Lung microvascular endothelial cell (primary cell): ENCODE results near the gene HLA-F. TPM values are rescaled to one million over a fixed set of nuclear protein-coding genes. Genes with fewer than 3 reads are reported as not detected.
A peak's percentile ranks its signal among the peaks of the same experiment; 100 is the strongest.

Experiments used
- DNase-seq, 2 donors: peaks; one replicate each; pipeline versions ENCODE4 v3.0.0 to v3.0.0-alpha.2; 2010; ENCODE audit warnings: low read depth in 2 of 2
- total RNA-seq: library from RNA; depleted of rRNA; stranded (reverse); fragments of >200 nt; gene quantifications from 2 replicates; pipeline ENCODE4 v1.2.1, GENCODE V29; 2014

HLA-F gene
- total RNA-seq: 7.4 and 10.5 TPM in 2 replicates

DNA sequence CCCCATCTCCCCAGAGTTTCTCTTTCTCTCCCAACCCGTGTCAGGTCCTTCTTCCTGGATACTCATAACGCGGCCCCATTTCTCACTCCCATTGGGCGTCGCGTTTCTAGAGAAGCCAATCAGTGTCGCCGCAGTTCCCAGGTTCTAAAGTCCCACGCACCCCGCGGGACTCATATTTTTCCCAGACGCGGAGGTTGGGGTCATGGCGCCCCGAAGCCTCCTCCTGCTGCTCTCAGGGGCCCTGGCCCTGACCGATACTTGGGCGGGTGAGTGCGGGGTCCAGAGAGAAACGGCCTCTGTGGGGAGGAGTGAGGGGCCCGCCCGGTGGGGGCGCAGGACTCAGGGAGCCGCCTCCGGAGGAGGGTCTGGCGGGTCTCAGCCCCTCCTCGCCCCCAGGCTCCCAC lies at the start of gene HLA-F:
Gene HLA-F (plus strand): TSS at position 173 of the 404 bp plus-strand sequence. CDS start 30 bp downstream, at position 203.
- DNase-seq: peak; percentile 89

DNA sequence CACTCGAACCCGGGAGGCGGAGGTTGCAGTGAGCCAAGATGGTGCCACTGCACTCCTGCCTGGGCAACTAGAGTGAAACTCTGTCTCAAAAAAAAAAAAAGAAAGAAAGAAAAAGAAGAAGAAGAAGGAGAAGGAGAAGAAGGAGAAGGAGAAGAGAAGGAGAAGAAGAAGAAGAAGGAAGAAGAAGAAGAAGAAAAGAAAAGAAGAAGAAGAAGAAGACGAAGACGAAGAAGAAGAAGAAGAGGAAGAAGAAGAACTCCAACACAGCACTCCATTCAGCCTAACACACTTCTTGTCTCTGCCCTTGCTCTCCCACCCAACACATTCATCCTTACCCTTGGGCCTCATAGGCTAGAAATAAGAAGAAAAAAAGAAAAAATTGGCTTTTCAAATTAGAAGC lies 49.2 kb upstream of the HLA-F start:
- DNase-seq: no peak

DNA sequence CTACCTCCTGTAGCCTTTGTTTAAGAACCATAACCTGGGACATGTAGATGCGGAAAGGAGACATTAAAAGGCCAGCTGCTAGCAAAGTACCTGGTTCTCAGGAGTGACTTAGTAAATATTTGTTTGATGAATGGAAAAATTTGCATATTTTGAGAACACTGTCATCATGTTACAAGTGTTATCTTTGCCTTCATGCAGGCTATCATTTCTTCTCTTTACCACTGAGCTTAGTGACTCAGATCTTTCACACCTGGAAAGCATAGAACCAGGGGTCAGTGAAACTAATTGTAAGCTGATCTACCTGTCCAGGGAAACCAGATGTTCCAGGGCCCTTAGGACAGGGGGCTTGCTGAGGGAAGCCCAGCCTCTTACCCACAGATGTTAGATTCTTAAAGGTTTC lies 47.7 kb upstream of the HLA-F start:
- DNase-seq: no peak

DNA sequence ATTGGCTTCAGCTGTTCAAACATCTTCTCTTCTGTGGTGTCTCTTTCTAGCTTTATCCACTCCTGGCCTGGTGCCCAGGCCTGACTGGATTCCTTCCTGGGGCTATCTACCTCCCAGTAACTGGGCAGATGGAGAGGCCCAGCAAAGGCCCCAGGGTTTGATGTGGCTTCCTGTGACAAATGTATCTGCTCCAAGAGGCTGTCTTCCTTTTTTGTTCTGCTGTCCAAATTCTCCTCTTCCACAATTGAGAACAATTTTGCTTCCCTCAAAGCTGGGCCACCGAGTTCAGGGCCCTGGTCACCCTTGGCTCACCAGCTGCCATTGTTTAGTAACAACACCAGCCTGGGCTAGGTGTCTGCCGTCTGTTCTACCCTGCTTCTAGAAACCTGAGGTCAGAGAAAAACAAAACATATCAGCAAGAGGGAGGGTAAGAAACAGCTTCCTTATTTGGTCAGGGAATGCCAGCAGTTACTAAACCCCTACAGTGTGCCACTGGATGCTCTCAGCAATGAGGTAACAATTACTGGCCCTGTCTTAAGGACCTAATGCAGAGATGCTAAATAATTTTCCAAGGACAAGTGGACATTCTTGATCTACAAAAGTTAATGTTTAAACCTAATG lies 46.1 kb upstream of the HLA-F start:
- DNase-seq: peak in 1 of 2 donors; percentile 54

DNA sequence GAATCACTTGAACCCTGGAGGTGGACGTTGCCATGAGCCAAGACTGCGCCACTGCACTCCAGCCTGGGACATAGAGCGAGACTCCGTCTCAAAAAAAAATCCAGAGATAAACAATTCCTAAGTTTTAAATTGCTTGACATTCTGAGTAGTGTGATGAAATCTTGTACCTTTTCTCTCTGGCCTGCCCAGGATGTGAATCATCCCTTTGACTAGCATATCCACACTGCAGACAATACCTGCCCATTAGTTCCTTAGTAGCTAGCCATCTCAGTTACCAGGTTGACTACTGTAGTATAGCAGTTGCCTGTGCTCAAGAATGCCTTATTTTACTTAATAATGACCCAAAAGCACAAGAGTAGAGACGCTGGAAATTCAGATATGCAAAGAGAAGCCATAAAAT lies 45.1 kb upstream of the HLA-F start:
- DNase-seq: no peak

DNA sequence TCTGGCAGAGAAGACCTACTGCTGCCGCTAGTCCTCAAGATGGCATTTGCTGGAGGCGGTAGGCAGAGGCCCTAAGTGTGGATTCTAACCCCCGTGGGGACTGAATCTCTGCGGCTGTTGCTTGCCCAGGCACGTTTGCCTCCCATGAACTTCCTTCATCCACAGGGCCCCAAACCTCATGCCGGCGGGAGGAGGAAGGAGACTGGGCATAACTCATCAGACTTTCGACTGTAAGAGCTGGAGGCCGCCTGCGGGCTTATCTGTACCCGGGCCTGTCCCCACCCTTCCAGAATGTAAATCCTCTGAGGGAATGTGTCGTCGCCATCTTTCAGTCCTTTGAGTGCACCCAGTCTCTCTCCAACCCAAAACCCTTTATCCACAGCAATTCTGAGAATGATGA lies 43.3 kb upstream of the HLA-F start:
- no peak for DNase-seq

DNA sequence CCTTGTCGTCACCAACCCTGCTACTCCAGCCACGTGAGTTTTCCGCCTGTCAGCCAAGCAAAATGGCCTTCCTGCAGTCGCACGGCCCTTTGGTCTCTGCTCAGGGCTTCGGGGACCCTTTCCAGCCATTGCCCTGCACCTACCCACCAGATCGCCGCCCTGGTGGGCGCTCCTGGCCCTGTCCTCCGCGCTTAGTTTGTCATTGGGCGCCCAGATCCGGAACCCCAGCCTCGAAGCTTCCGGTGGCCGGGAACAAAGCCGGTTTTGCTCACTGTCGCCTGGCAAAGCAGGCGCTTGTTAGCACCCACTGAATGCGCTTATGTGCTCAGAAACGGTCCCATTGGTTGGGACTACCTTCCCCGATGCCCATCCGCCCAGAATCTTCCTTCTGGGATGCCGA lies 42.8 kb upstream of the HLA-F start:
- no peak for DNase-seq

DNA sequence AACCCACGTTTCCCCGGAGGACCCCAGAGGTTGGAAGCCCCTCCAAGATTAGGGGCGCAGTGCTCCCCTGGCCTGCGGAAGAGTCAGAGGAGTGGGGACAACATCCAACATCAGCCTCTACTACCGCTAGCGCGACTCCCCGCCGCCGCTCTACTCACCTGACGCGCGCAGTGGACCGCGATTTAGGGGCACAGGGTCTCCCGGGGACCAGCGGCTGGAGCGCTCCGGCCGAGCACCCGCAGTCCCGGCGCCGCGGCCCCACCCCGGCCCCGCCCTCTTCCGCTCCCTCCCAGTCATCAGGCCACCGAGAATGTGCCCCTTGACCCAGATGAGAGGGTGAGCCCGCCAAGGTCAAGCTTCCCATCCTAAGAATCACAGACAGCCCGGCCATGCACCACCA lies 42.3 kb upstream of the HLA-F start, which contains the start of gene ZFP57:
Gene ZFP57 (minus strand): TSS at position 249 of the 400 bp plus-strand sequence. CDS start 4,149 bp downstream, outside the sequence.
- no peak for DNase-seq

DNA sequence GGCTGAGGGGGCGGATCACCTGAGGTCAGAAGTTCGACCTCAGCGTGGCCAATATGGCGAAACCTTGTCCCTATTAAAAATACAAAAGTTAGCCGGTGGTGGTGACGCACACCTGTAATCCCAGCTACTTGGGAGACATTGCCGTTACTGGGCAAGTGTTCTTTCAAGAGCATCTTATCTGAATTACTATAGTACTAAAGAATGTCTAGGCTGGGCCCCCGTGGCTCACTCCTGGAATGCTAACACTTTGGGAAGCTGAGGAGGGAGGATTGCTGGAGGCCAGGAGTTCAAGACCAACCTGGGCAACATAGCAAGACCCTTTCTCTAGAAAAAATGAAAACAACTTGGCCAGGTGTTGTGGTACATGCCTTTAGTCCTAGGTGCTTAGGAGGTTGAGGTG lies 41.4 kb upstream of the HLA-F start:
- DNase-seq: no peak

DNA sequence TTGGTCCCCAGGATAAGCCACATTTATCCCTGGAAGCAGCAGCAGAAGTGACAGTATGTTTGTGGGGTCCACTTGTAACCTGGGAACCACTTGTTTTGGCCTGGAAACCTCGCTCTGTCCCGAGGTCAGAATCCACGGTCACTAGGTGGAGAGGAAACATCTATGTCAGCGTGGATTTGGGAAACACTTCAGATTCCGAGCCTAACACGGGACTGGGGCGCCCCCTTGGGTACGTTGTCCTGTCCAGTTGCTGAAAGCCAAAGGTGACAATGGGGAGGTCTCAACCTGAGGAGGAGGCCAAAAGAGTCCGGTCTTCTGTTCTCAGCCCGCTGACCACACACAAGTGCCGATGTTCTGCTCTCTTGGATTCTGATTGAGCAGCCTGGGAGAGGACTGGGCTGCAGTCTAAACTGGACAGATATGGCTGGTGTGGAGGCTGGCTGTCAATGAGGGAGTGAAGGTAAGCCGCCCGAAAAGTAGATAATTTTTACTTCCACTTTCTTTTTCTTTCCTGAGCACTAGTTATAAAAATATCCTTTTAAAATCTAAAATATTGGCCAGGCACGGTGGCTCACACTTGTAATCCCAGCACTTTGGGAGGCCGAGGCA lies 37.4 kb upstream of the HLA-F start:
- peak in 1 of 2 donors; percentile 10 for DNase-seq

DNA sequence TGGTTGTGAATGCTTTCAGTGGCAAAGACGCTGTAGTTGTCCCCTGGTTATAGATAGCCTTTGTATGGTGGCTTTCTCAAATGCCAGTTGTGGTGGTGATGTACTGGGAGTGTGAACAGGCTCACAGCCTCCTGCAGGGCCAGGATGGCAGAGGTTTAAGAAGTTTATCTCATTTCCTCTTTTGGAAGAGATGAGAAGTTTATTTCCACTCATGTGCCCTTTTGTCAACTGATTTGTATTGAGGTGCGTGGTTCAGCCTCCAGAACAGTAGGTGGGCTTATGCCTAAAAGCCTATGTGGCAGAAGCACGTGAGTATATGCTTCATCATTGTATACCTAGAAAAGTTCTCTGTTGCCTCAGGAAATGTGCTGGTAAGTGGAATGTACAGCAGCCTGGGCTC lies 28.6 kb upstream of the HLA-F start:
- DNase-seq: no peak

DNA sequence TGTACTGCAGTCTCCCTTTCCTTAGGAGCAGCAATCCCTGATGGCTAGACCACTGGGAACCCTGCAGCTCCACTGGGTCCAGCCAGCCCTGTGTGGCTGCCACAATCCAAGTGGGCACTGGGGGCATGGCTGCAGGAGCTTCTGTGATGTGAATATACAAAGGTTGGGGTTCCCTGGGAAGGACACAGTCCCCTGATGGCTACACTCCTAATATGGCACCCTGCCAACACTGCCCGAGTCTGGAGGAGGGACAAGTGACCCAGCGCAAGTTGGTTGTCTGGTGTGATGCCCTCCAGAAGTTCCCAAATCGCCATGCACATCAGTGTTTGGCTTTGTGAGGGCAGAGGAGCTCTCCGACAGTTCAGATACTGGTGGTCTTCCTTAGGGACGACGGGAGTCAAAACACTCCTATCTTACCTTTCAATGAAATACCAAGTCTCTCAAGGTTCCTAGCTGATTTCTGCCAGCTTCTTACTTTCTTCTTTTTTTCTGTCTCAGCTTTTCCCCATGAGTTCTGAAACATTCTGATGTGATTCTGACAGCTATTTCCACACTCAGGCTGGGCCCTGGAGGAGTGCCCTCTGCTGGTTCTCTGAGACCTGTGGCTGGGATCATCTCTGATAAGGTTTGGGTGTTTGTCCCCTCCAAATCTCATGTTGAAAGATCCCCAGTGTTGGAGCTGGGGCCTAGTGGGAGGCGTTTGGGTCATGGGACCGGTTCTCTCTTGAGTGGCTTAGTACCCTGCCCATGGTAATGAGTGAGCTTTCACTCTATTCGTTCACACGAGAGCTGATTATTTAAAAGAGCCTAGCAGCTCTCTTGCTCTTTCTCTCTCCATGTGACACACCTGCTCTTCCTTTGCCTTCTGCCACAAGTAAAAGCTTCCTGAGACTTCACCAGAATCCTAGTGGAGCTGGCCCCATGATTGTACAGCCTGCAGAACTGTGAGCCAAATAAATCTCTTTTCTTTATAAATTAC lies 26.8 kb upstream of the HLA-F start:
- DNase-seq: peak; percentile 23 to 33

DNA sequence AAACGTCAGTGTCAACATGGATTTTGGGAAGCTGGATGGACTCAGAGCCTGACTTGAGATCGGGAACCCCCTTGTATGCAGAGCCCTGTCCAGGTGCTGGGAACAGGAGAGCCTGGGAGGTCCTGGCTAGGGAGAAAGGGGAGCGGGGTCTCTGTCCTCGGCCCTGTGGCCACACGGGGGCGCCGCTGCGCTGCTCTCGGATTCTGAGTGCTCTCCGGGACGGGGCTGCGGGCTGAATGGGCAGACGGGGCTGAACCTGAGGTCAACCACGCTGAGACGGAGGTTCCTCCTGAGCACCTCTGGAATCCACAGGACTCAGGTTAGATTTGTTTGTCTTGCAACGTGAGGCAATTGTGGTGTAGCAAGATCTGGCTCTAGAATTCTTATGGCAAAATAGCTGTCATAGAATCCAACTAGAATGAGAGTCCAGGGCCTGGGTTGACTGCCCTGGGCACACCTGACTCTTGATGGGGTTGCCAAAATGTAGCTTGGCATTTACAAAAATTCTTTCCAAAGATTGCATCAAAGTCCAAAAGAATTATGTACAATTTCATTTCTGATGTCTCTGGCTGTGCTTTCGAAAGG lies 20.6 kb upstream of the HLA-F start:
- DNase-seq: peak; percentile 23 to 58

DNA sequence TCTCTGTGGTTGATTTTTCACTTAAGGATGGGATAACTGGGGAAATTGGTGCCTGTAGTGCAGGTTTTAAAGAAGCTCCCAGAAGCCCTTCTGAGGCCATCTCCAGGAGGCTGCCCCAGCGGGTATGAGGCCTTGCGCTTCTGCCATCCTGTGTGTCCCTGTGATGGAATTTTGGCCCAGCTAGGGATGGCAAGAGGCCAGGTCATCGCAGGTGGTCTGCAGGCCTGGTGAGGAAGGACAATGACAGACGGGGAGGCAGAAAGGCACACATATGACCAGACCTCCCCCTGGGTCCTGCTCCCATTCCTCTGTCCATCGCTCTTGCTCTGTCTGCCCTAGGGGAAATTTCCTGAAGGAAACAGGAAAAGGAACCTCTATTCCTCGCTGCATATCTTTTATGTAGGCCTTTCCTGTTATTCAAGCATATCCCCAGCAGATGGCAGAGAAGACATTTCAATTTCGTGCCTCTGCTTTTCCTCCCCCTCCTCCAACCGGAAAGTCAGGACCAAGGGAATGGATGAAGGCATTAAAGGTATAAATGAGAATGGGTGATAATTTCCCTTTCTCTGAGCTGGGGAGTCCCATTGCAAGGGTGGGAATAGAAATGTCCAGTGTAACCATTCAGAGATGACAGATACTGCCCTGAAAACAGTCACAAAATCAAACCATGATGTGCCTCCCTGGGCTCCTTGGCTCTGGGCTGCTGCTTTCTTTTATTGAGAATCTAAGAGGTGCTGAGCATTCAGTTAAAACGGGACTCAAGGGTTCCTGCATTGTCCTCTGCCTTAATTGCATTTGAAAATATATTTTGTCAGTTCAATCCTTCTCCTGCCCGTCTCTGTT lies 17.6 kb upstream of the HLA-F start:
- peak; percentile 54 to 61 for DNase-seq

DNA sequence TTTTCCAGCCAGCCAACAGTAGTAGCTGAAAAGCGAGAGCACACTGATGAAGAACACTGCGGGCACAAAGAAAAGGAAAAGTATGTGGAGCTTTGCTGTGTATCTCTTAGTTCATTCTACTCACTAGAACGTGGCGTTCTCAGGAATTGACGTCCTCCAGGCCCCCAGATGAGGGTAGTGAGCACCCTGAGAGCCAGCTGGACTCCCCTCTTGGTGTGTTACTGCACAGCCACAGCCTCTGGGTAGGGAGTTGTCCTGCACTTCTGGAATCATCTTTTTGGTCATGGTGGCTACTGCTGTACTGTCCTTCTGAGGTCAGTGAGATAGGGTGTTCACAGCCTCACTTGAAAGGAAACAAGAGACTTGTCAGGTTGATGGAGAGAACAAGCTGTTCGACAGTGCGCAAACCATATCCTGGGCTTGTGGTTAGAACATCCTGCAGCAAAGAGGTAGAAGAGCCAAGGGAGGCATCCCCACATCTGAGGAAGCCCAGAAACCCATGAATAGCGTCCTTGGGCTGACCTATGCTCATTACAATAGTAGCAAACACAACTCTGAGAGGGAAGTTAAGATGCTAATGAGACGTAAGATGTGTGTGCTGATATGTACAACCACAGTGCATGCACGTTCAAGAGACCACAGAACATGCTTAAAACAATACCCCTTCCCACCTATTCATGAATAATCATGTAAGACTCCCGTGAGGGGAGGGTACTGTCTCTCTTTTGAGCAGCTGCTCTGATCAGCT lies 14.6 kb upstream of the HLA-F start:
- DNase-seq: no peak

DNA sequence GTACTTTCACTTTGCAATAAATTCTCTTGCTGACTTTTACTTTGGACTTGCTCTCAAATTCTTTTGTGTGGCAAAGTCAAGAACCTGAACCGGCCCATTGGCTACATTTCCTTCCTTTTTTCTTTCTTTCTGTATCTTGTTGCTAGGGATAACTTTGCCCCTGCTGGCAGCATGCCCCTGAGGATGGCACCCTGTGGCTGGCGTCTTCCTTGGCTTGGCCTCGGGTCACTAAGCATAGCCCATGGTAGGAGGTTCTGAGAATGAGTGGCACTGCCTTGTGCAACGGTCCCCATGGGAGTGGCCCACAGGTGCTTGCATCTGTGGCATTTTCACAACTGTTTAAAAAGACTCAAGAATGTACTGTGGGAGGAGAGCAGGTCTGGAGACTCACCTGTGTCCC lies 14.0 kb upstream of the HLA-F start:
- DNase-seq: no peak

DNA sequence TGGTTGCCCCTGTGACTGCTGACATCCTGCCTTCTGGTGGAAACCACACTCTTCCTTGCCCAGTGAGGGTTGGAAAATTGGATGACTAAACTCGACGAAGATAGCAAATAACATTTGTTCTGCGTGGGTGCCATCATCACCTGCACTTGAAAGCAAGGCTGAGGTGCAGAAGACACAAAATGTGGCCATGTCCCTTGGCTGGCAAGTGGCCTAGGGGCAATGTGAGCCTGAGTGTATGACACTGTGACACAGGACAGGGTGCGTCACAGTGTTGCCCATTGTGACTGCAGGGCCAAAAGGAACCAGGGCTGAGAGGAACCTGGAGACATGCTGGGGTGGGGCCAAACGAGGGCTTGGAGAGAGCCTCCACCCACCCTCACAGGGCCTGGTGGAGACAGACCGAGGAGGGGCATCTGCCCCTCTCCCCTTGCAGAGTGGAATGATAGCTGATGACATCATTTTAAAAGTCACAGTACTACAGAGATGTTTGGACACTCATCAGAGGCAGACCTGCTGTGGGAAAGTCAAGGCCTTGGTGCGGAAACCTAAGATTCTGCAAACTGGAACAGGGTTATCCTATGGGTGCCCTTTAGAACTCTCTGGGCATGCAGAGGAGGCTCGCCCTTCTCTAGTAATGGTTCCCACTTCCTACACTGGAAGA lies 12.8 kb upstream of the HLA-F start:
- no peak for DNase-seq

DNA sequence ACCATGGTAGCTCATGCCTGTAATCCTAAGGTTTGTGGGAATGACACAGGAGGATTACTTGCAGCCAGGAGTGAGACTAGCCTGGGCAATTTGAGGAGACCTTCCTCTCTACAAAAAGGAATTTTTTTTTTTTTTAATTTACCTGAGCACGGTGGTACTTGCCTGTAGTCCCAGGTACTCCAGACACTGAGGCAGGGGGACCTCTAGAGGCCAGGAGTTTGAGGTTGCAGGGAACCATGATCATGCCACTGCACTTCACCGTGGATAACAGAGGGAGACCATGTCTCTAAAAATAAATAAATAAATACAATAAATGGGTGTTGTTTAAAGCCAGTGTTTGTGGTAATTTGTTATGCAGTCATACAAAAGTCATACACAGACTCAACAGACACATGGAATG lies 2.4 kb upstream of the HLA-F start:
- DNase-seq: no peak
